Mesendoderm (in vitro differentiated cells): ENCODE results near the gene NAMPT.
"Not testable (repeated sequence)": the region's sequence is repeated elsewhere in the genome, so short reads cannot be mapped to it uniquely, and the experiment has no call there.

Experiments
- DNase-seq: peaks from one replicate; pipeline ENCODE4 v3.0.0; 2013
- H2AK5ac ChIP-seq: 2 replicates; pipeline ENCODE4 v1.6.1; 2013; ENCODE audit warnings: low read length, inconsistent platforms
- H2BK120ac ChIP-seq: 2 replicates; pipeline ENCODE4 v1.6.1; 2013; ENCODE audit warnings: low read depth, mild to moderate bottlenecking, low read length, moderate library complexity, mixed read lengths
- H2BK15ac ChIP-seq: replicated peaks from 2 replicates; pipeline ENCODE4 v1.6.1; 2013; ENCODE audit warnings: low read depth, mild to moderate bottlenecking, moderate library complexity
- H2BK5ac ChIP-seq: 2 replicates; pipeline ENCODE4 v1.6.1; 2013; ENCODE audit warnings: low read length, inconsistent platforms
- H3K18ac ChIP-seq: 2 replicates; pipeline ENCODE4 v1.6.1; 2013; ENCODE audit warnings: mild to moderate bottlenecking, low read length, mixed read lengths
- H3K23ac ChIP-seq: one replicate; pipeline ENCODE4 v1.6.1; 2013; ENCODE audit warnings: low read length
- H3K27ac ChIP-seq: 2 replicates; pipeline ENCODE4 v1.5.1; 2013; ENCODE audit warnings: low read depth, mild to moderate bottlenecking, inconsistent platforms, low read length, moderate library complexity
- H3K27me3 ChIP-seq: 2 replicates; pipeline ENCODE4 v1.6.1; 2013; ENCODE audit warnings: low read length, control low read depth, mild to moderate bottlenecking, inconsistent platforms; ENCODE audit not compliant: insufficient read depth, poor library complexity
- H3K36me3 ChIP-seq: 2 replicates; pipeline ENCODE4 v1.6.1; 2013; ENCODE audit warnings: low read length, inconsistent platforms; ENCODE audit not compliant: control insufficient read depth, insufficient read depth
- H3K4ac ChIP-seq: one replicate; pipeline ENCODE4 v1.6.1; 2013; ENCODE audit warnings: low read depth, mild to moderate bottlenecking, low read length, moderate library complexity
- H3K4me1 ChIP-seq: 2 replicates; pipeline ENCODE4 v1.6.1; 2013; ENCODE audit warnings: low read depth, low read length, inconsistent platforms; ENCODE audit not compliant: control insufficient read depth
- H3K4me2 ChIP-seq: 2 replicates; pipeline ENCODE4 v1.6.1; 2013; ENCODE audit warnings: low read length
- H3K4me3 ChIP-seq: 2 replicates; pipeline ENCODE4 v1.5.1; 2013; ENCODE audit warnings: mild to moderate bottlenecking, low read length
- H3K56ac ChIP-seq: one replicate; pipeline ENCODE4 v1.6.1; 2013; ENCODE audit warnings: low read length
- H3K79me1 ChIP-seq: 2 replicates; pipeline ENCODE4 v1.6.1; 2013; ENCODE audit warnings: low read length, inconsistent platforms
- H3K79me2 ChIP-seq: 2 replicates; pipeline ENCODE4 v1.6.1; 2013; ENCODE audit warnings: mild to moderate bottlenecking, low read length; ENCODE audit not compliant: control insufficient read depth, insufficient read depth
- H3K9ac ChIP-seq: 2 replicates; pipeline ENCODE4 v1.6.1; 2013; ENCODE audit warnings: low read length, inconsistent platforms
- H4K5ac ChIP-seq: one replicate; pipeline ENCODE4 v1.6.1; 2013; ENCODE audit warnings: low read length
- H4K8ac ChIP-seq: one replicate; pipeline ENCODE4 v1.6.1; 2013; ENCODE audit warnings: low read depth, mild to moderate bottlenecking, control low read depth, low read length, moderate library complexity
- WGBS: extraction: QIAGEN DNeasy Blood & Tissue Kit; methylation state at CpG from one replicate; pipeline ENCODE4 v1.1.7; 2013; ENCODE audit warnings: low lambda C conversion rate, missing lambda C conversion rate; ENCODE audit not compliant: insufficient coverage; ENCODE audit errors: extremely low coverage; 5-methylcytosine and 5-hydroxymethylcytosine counted together

NAMPT gene

GRCh38 chr7:106312099-106312871 is 27.5 kb upstream of the NAMPT start:
- DNase-seq = no peak
- no peaks in the 10 kb centered on the region for H3K79me1 ChIP-seq
- H3K27ac ChIP-seq = no peak overlapping the region
- no peak overlapping the region for H4K8ac ChIP-seq
- no peak overlapping the region for H3K4ac ChIP-seq
- no peak overlapping the region for H3K4me2 ChIP-seq
- no peaks in the 10 kb centered on the region for H3K27me3 ChIP-seq
- H3K56ac ChIP-seq = no peak overlapping the region
- no peak overlapping the region for H4K5ac ChIP-seq
- no peak overlapping the region for H2BK120ac ChIP-seq
- no peak overlapping the region for H3K23ac ChIP-seq
- H3K4me3 ChIP-seq = no peak overlapping the region
- H2BK5ac ChIP-seq = no peak overlapping the region
- no peak overlapping the region for H3K18ac ChIP-seq
- no CpG with 5 or more reads among the region's 4 CpGs for WGBS
- no peaks in the 10 kb centered on the region for H3K4me1 ChIP-seq
- no peak overlapping the region for H2BK15ac ChIP-seq
- no peaks in the 10 kb centered on the region for H3K79me2 ChIP-seq
- no peaks in the 10 kb centered on the region for H3K36me3 ChIP-seq
- no peak overlapping the region for H2AK5ac ChIP-seq
- no peak overlapping the region for H3K9ac ChIP-seq

- Histone ChIP-seq H3K4me3 (no peak overlapping the region), H4K5ac (no peak overlapping the region), H3K56ac (no peak overlapping the region), H3K23ac (no peak overlapping the region), H3K36me3 (no peaks in the 10 kb centered on the region), H3K79me1 (no peaks in the 10 kb centered on the region), H3K27me3 (no peaks in the 10 kb centered on the region), H2BK15ac (no peak overlapping the region), H2AK5ac (no peak overlapping the region), H3K4ac (no peak overlapping the region), H3K4me2 (no peak overlapping the region), H2BK120ac (no peak overlapping the region), H3K27ac (no peak overlapping the region), H3K9ac (no peak overlapping the region), H4K8ac (no peak overlapping the region), H3K79me2 (no peaks in the 10 kb centered on the region), H3K18ac (no peak overlapping the region), H3K4me1 (no peaks in the 10 kb centered on the region), H2BK5ac (no peak overlapping the region)
- no peak for DNase-seq
Measured at GRCh38 chr7:106309362-106309761, 24.6 kb upstream of the NAMPT start.

GRCh38 chr7:106306256-106306655 is 21.5 kb upstream of the NAMPT start:
- no peak for DNase-seq
- Histone ChIP-seq H3K4ac (no peak overlapping the region), H3K4me1 (no peaks in the 10 kb centered on the region), H2BK15ac (no peak overlapping the region), H3K4me2 (no peak overlapping the region), H4K5ac (no peak overlapping the region), H3K9ac (no peak overlapping the region), H2BK120ac (no peak overlapping the region), H2BK5ac (no peak overlapping the region), H3K27ac (no peak overlapping the region), H3K79me1 (no peaks in the 10 kb centered on the region), H3K18ac (no peak overlapping the region), H3K4me3 (no peak overlapping the region), H3K36me3 (no peaks in the 10 kb centered on the region), H2AK5ac (no peak overlapping the region), H3K79me2 (no peaks in the 10 kb centered on the region), H3K23ac (no peak overlapping the region), H3K56ac (no peak overlapping the region), H3K27me3 (no peaks in the 10 kb centered on the region), H4K8ac (no peak overlapping the region)
- WGBS = no CpG with 5 or more reads among the region's 3 CpGs

GRCh38 chr7:106305732-106306131 is 20.9 kb upstream of the NAMPT start:
- no peaks in the 10 kb centered on the region for H3K79me2 ChIP-seq
- no peak overlapping the region for H4K8ac ChIP-seq
- no peak overlapping the region for H3K18ac ChIP-seq
- H3K4ac ChIP-seq = no peak overlapping the region
- no peak overlapping the region for H2AK5ac ChIP-seq
- H3K79me1 ChIP-seq = no peaks in the 10 kb centered on the region
- H3K4me3 ChIP-seq = no peak overlapping the region
- no peak overlapping the region for H3K27ac ChIP-seq
- no peaks in the 10 kb centered on the region for H3K27me3 ChIP-seq
- DNase-seq = no peak
- H2BK15ac ChIP-seq = no peak overlapping the region
- H3K4me1 ChIP-seq = no peaks in the 10 kb centered on the region
- H4K5ac ChIP-seq = no peak overlapping the region
- no peak overlapping the region for H3K4me2 ChIP-seq
- no peak overlapping the region for H2BK120ac ChIP-seq
- no peak overlapping the region for H3K9ac ChIP-seq
- no peak overlapping the region for H3K23ac ChIP-seq
- H3K36me3 ChIP-seq = no peaks in the 10 kb centered on the region
- H2BK5ac ChIP-seq = no peak overlapping the region
- no CpG with 5 or more reads among the region's 3 CpGs for WGBS
- H3K56ac ChIP-seq = no peak overlapping the region

- no peak overlapping the region for H4K5ac ChIP-seq
- H3K4me2 ChIP-seq = no peak overlapping the region
- no peak for DNase-seq
Measured at GRCh38 chr7:106304568-106304967, 19.8 kb upstream of the NAMPT start.

GRCh38 chr7:106298631-106299030 is 13.8 kb upstream of the NAMPT start:
- H3K4me1 ChIP-seq, H3K56ac ChIP-seq, H2AK5ac ChIP-seq, H3K79me1 ChIP-seq, H4K5ac ChIP-seq, DNase-seq, H3K4me2 ChIP-seq, H3K4me3 ChIP-seq, H2BK120ac ChIP-seq, H3K23ac ChIP-seq, H3K27me3 ChIP-seq, H3K79me2 ChIP-seq, H2BK15ac ChIP-seq, H3K18ac ChIP-seq, H3K9ac ChIP-seq, H3K27ac ChIP-seq, H2BK5ac ChIP-seq, H3K36me3 ChIP-seq, H3K4ac ChIP-seq, H4K8ac ChIP-seq: not testable (repeated sequence)
- WGBS = no CpG with 5 or more reads among the region's 4 CpGs

More at GRCh38 chr7:106304568-106304967, 19.8 kb upstream of the NAMPT start:
- no peak overlapping the region for H3K4ac ChIP-seq
- H3K27ac ChIP-seq = no peak overlapping the region
- no peak overlapping the region for H3K4me3 ChIP-seq
- H3K27me3 ChIP-seq = no peaks in the 10 kb centered on the region
- no peak overlapping the region for H2BK15ac ChIP-seq
- no peak overlapping the region for H3K56ac ChIP-seq
- no peak overlapping the region for H3K9ac ChIP-seq
- no peaks in the 10 kb centered on the region for H3K36me3 ChIP-seq
- no peaks in the 10 kb centered on the region for H3K79me2 ChIP-seq
- no peak overlapping the region for H2BK5ac ChIP-seq
- H3K18ac ChIP-seq = no peak overlapping the region
- no peaks in the 10 kb centered on the region for H3K79me1 ChIP-seq
- no peak overlapping the region for H4K8ac ChIP-seq
- WGBS = no CpG with 5 or more reads among the region's 2 CpGs
- H3K4me1 ChIP-seq = no peaks in the 10 kb centered on the region
- no peak overlapping the region for H3K23ac ChIP-seq
- no peak overlapping the region for H2AK5ac ChIP-seq
- no peak overlapping the region for H2BK120ac ChIP-seq
